ENCODE results near the gene FOXE1. TPM values are rescaled to one million over a fixed set of nuclear protein-coding genes. Genes with fewer than 3 reads are reported as not detected.

FOXE1 gene
- total RNA-seq, 1 donor from 2014 or later: not detected

DNA sequence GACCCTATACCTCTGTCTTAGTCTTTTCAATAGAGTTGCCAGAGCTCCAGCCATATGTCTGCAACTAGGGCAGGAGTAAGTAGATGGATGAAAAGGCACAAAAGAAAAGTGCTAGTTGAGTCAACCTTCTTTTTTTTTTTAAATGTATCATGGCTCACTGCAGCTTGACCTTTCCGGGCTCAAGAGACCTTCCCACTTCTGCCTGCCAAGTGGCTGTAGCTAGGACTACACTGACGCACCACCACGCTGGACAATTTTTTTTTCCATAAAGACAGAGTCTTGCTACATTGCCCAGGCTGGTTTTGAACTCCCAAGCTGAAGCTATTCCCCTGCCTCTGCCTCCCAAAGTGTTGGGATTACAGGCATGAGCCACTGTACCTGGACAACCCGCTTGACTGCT lies 27.3 kb downstream of the FOXE1 start:
- Histone ChIP-seq H3K4me3 (no peak overlapping the region), H3K4me1 (no peaks in the 10 kb centered on the region), H3K9me3 (no peaks in the 10 kb centered on the region), H3K36me3 (no peaks in the 10 kb centered on the region), H3K27me3 (no peaks in the 10 kb centered on the region), H3K27ac (no peak overlapping the region)
- TF ChIP-seq, protein P1, sequence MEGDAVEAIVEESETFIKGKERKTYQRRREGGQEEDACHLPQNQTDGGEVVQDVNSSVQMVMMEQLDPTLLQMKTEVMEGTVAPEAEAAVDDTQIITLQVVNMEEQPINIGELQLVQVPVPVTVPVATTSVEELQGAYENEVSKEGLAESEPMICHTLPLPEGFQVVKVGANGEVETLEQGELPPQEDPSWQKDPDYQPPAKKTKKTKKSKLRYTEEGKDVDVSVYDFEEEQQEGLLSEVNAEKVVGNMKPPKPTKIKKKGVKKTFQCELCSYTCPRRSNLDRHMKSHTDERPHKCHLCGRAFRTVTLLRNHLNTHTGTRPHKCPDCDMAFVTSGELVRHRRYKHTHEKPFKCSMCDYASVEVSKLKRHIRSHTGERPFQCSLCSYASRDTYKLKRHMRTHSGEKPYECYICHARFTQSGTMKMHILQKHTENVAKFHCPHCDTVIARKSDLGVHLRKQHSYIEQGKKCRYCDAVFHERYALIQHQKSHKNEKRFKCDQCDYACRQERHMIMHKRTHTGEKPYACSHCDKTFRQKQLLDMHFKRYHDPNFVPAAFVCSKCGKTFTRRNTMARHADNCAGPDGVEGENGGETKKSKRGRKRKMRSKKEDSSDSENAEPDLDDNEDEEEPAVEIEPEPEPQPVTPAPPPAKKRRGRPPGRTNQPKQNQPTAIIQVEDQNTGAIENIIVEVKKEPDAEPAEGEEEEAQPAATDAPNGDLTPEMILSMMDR (IDR thresholded peaks at IDR 0.05): no peak
- DNase-seq (ENCODE audit: low spot score in 2 of 2): no peak
- intact Hi-C loops (cut with DNase I): no loop called here

GRCh38 chr9:97889941-97890887 lies 37.2 kb downstream of the FOXE1 start:
- intact Hi-C loops (cut with DNase I): no loop called here
- peaks cover 0 to 6% of the 10 kb centered on the region in 2 donors for H3K9me3 ChIP-seq
- H3K4me1 ChIP-seq: no peaks in the 10 kb centered on the region
- no peak overlapping the region for H3K27ac ChIP-seq
- no peak for DNase-seq (ENCODE audit: low spot score in 2 of 2)
- H3K4me3 ChIP-seq: no peak overlapping the region
- no peaks in the 10 kb centered on the region for H3K36me3 ChIP-seq
- TF ChIP-seq, protein P1 (IDR thresholded peaks at IDR 0.05): peak in 2 of 3 experiments; percentile 25 to 43
- H3K27me3 ChIP-seq: no peaks in the 10 kb centered on the region

- H3K9me3 ChIP-seq: peaks cover 0 to 6% of the 10 kb centered on the region in 2 donors
- intact Hi-C loops (cut with DNase I): no loop called here
- no peak for DNase-seq (ENCODE audit: low spot score in 2 of 2)
- no peaks in the 10 kb centered on the region for H3K27me3 ChIP-seq
- TF ChIP-seq, protein P1 (IDR thresholded peaks at IDR 0.05): no peak
- H3K4me1 ChIP-seq: no peaks in the 10 kb centered on the region
- H3K36me3 ChIP-seq: peaks cover 0 to 8% of the 10 kb centered on the region in 2 donors
- H3K27ac ChIP-seq: no peak overlapping the region
- H3K4me3 ChIP-seq: no peak overlapping the region
Observed at GRCh38 chr9:97891736-97892135, 38.7 kb downstream of the FOXE1 start.

DNA sequence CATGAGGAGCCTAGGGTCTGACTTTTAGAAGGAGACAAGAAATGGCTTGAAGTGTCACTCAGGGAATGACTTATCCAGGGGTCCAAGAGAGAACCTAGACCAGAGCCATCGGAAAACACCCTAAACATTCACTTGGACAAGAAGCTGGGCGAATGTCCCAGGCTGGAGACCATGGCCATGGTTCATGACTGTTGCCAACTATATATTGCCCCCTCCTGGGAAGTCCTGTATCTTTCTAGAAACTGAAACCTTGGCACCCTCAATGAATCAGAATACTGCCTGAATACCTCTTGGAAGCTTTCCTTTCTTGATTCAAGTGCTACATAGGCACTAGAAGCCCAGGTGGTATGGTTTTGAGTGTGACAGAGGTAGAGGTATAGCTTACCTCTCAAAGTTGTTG lies 39.4 kb downstream of the FOXE1 start:
- no peak overlapping the region for H3K27ac ChIP-seq
- peaks cover 0 to 8% of the 10 kb centered on the region in 2 donors for H3K36me3 ChIP-seq
- peaks cover 0 to 6% of the 10 kb centered on the region in 2 donors for H3K9me3 ChIP-seq
- TF ChIP-seq, protein P1 (IDR thresholded peaks at IDR 0.05): no peak
- no peaks in the 10 kb centered on the region for H3K4me1 ChIP-seq
- H3K4me3 ChIP-seq: no peak overlapping the region
- intact Hi-C loops (cut with DNase I): no loop called here
- H3K27me3 ChIP-seq: no peaks in the 10 kb centered on the region
- no peak for DNase-seq (ENCODE audit: low spot score in 2 of 2)

DNA sequence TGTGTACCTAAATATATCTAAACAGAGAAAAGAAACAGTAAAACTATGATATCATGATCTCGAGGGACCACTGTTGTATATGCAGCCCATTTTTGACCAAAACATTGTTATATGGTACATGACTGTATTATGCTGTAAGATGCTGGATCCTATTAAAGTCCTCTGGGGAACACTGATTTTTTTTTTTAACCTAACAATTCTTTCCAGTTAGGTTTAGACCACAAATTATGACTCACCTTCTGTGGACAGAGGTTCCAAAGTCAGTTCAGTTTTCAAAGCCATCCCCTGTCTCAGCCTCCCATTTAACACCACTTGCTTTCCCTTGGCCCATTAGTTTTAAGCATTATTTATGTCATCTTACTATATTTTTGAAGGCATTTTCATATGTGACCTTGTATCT lies 42.2 kb downstream of the FOXE1 start:
- no peak for DNase-seq (ENCODE audit: low spot score in 2 of 2)
- H3K27ac ChIP-seq: no peak overlapping the region
- intact Hi-C loops (cut with DNase I): no loop called here
- no peak overlapping the region for H3K4me3 ChIP-seq
- TF ChIP-seq, protein P1 (IDR thresholded peaks at IDR 0.05): no peak
- H3K36me3 ChIP-seq: peaks cover 5 to 12% of the 10 kb centered on the region in 2 donors
- no peaks in the 10 kb centered on the region for H3K4me1 ChIP-seq
- H3K27me3 ChIP-seq: no peaks in the 10 kb centered on the region
- peaks cover 0 to 6% of the 10 kb centered on the region in 2 donors for H3K9me3 ChIP-seq

All from ascending aorta (tissue), 2 donors.